NCI-H2107 treated with DMSO at 0.1 percent for 48 hours (cell line): ENCODE data around the gene PIK3R5.

ENCODE experiments used
- DNase-seq: peaks from one replicate; lab custom pipeline; 2025; ENCODE audit not compliant: unreplicated experiment; lab: John Stamatoyannopoulos, UW

Gene PIK3R5

DNA sequence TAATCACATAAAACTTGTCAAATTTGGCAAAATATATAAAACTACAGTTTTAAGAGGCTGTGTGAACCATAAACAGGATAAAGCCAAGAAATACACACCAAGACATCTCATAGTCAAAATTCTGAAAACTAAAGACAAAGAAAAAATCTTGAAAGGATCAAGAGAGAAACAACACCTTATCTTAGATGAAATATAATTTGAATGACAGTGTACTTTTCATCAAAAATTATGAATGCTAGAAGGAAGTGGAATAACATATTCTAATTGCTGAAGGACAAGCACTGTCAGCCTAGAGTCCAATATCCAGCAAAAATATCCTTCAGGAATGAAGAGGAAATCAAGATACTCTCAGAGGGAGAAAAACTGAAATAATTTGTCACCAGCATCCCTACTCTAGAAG lies 37.2 kb downstream of the PIK3R5 start:
- no peak for DNase-seq

DNA sequence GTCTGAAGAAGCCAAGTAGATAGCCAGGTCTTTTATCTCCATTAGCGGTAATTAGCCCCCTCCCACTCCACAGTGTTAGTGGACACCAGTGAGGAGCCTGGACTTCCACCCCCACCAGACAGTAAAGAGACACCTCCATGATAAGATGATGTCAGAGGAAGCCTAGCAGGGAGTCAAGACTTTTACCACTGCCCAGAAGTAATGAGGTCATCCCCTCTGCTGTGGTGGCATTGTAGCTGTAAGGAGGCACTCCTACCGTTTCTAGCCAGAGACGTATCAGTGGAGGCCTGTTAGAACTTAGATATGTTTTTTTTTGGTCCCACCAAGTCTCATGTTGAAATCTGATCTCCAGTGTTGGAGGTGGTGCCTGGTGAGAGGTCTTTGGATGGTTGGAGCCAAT lies 38.1 kb downstream of the PIK3R5 start:
- no peak for DNase-seq

DNA sequence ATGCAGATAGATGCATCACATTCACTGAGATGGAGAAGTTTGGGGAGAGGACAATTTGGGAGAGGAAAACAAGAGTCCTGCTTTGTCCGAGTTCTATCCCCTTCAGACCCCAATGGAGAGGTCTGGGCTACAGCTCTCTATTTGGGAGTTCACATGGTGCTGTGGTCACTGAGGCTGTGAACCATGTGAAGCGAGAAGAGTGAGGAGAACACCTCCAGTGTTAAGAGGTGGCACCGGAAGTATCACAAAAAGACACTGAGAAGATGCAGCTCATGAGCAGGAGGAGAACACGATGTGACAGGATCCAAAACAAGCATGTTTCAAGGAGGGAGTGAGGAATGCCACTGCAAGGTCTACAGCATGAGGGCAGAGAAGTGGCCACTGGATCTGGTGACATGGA lies 39.7 kb downstream of the PIK3R5 start:
- no peak for DNase-seq

DNA sequence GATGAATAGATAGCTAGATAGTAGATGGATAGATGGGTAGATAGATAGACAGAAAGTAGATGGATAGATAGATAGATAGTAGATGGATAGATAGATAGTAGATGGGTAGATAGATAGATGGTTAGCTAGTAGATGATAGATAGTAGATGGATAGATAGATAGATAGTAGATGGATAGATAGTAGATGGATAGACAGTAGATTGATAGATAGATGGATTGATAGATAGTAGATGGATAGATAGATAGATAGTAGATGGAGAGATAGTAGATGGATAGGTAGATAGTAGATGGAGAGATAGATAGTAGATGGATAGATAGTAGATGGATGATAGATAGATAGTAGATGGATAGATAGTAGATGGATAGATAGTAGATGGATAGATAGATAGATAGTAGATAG lies 40.4 kb downstream of the PIK3R5 start:
- no peak for DNase-seq

DNA sequence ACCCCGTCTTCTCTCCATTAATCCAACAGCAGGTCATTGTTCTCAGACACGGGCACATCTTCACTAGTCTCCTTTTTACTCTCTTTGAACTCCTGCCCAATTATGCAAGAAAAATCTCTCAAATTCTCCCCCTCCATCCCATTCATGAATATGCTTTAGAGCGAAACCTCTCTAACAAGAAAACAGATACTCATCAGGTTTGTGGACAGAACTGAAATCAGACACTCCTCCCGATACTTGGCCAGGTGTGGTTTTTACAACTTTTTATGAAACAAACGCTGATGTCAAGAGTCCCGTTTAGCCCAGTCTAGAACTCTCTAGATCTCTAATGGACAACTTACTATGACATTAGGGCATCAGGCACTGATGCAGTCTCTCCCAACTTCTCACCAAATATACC lies 40.9 kb downstream of the PIK3R5 start:
- DNase-seq = no peak

DNA sequence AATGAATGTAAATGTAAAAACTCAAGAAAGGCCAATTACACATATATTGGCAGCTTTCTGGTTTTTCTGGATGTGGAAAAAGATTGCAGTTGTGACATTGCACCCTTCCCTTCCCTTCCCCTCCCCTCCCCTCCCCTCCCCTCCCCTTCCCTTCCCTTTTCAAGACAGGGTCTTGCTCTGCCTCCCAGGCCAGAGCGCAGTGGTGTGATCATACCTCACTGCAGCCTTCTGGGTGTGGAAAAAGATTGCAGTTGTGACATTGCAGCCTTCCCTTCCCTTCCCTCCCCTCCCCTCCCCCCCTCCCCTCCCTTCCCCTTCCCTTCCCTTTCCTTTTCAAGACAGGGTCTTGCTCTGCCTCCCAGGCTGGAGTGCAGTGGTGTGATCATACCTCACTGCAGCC lies 41.7 kb downstream of the PIK3R5 start:
- no peak for DNase-seq

DNA sequence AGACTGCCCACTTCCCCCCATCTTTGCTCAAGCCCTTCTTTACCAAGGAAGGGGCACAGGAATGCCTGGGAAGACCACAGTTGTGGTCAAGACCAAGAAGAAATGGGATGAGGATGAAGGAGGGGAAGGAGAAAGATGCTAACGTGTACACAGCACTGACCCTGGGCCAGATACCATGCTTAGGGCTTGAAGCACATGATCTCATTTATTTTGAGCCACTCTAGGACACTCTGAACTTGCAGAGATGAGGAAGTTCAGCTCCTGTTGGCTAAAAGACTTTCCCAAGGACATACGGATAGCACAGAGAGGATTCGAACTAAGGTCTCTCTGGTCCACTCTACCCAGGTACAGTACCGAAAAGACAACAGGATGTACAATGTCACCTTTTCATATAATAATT lies 42.6 kb downstream of the PIK3R5 start:
- no peak for DNase-seq

DNA sequence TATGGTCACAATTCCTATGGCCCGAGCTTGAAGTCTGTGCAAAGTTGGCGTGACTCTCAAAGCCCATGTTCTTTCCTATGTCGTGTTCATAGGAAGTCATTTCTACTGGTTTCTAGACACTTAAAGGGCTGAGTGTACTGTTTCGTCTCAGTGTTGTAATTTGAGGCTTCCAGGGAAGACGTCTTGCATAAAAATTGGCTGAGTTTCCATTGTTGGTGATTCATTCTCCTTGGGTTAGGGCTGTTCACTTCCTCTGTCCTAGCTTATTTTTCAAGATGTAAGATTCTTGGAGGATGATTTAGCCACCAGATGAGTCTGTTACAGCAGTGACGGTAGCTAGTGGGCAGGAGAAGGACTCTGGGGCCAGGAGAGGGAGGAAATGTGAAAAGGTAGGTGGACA lies 43.1 kb downstream of the PIK3R5 start:
- DNase-seq = no peak

DNA sequence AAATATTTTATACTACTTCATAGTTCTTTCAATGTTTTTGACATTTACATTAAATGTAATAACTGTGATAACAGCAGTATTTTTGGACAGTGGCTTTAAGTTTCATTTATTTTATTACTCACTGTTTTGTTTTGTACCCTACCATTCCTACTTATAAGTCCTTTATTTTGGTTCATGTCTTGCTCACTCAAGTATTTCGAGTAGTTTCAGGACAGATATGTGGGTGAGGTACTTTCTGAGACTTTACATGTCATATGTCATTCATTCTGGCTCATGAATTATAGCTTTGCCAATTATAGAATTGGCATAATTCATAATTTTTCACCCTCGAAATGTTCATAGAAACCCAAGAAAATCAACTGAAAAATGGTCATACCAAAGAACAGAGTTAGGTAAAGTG lies 44.4 kb downstream of the PIK3R5 start:
- no peak for DNase-seq

DNA sequence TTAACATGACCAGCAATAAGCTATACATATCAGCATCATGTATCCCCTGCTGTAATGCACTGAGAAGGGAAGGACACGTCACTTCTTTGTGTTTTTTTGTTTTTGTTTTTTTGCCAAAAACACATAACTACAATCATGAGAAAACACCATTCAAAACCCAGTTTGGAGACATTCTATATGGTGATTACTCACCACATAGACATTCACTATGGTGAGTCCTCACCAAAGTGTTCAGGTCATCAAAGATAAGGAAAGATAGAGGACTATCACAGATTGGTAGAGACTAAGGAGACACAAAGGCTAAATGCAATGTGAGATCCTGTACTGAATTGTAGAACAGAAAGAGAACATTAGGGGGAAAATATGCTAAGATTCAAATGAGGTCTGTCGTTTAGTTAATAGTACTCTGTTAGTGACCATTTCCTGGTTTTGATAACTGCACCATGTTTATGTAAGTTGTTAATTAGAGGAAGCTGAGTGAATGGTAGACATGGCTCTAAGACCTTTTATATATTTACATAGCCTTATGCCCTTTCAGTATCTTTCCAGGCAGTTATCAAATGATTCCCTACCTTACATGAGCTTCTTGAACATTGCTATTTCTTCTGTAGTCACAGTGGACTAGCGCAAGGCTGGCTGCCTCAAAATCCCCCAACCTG lies 46.6 kb downstream of the PIK3R5 start:
- DNase-seq = no peak

DNA sequence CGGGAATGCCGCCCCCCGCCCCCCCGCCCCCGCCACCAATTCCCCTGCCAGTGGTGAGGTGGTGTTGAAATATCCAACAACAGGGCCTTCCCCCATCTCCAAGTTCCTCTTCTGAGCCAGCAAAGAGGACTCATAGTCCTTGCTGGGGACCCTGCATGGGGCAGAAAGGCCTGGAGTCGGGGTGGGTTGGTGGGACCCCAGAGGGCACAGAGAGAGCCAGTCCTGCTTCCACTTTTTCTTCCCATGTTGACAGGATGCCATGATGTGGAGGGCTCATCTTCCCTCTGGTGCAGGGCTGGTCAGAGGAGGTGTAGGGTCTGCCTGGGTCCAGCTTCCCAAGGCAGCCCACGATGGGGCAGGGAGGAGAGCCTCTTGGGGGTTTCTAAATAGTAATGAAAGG lies 49.0 kb downstream of the PIK3R5 start:
- no peak for DNase-seq

DNA sequence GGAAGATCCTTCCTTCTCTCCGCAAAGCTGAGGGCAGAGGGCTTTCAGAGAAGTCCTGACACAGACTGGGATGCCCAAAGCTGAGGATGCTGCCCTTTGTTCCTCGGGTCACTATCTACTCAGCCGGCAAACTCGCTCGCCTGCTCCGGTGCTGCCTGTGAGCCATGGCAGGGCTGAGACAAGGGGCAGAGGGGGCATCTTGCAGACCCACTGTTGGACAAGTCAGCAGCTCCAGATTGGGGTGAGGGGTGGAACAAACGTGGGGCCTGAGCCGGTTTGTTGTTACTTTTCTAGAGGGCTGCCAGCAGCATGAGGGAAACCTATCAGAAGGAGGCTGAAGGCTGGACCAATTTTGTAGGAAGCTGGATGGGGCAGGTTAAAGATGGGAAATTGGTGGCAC lies 51.0 kb downstream of the PIK3R5 start:
- DNase-seq = no peak

DNA sequence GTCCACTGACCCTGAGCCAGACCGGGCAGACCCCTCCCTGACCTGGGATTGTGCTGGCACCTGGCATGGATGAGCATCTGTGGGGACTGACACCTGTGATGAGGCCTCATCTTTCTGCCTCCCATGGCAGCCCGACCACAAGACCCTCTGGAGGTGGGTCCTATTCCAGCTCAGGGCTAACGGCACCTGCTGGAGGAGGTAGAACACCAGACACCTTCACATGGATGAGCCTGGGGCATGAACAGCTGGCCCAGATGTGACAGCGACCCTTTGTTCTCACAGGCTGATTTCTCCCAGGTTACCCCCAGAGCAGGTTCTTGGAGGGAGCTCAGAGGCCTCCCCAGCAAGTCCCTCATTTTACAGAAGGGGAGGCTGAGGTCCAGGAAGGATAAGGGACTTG lies 51.6 kb downstream of the PIK3R5 start:
- no peak for DNase-seq

DNA sequence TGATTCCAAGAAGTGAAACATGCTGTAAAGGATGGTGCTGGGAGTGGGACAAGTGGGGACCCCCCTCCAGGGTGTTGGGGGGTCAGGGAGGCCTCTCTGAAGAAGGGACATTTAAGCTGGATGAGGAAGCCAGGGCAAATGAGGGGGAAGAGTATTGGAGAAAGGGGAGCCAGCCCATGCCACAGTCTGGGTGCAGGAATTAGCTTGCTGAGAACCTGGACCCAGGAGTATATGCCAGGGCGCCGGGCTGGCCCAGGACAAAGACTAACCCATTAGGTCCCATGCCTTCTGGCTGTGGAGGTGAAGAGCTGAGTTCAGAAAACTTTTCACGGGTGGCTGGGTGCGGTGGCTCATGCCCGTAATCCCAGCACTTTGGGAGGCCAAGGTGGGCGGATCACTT lies 52.4 kb downstream of the PIK3R5 start:
- no peak for DNase-seq

DNA sequence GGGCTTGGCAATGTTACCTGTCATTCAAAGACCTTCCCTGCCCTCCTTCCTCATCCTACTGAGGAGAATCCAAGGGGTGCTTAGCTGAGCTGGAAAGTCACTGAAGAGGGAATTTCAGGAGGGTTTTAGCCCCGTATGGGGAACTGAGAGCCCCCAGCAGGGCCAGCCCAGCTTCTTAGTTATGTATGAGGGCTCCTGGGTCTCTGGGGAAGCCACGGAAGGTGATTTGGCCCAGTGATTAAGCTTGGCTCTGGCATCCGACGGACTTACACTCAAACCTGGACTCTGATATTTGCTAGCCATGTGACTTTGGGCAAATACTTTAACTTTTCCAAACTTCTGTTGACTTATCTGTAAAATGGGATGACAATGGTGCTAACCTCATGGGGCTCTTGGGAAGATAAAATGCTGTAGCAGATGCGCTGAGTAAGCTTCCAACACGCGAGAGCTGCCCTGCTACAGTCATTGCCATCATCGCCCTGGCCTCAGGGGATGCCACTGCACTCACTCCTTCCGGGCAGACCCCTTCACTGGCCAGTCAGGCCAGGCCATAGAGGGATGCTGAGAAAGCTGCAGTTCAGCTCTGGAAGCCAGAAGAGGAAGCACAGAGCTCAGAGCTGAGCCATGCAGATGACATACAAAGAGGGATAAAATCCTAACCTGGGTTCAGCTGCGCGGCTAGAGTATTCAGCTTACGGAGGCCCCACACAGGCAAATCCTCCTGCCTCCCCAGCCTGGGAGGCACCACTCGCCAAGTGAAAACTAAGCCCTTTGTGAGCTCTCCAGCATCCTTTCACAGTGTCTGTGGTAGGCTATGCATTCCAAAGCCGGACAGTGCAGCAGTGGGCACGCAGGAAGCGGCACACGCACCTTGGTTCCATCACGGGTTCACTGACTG lies 53.2 kb downstream of the PIK3R5 start:
- no peak for DNase-seq

DNA sequence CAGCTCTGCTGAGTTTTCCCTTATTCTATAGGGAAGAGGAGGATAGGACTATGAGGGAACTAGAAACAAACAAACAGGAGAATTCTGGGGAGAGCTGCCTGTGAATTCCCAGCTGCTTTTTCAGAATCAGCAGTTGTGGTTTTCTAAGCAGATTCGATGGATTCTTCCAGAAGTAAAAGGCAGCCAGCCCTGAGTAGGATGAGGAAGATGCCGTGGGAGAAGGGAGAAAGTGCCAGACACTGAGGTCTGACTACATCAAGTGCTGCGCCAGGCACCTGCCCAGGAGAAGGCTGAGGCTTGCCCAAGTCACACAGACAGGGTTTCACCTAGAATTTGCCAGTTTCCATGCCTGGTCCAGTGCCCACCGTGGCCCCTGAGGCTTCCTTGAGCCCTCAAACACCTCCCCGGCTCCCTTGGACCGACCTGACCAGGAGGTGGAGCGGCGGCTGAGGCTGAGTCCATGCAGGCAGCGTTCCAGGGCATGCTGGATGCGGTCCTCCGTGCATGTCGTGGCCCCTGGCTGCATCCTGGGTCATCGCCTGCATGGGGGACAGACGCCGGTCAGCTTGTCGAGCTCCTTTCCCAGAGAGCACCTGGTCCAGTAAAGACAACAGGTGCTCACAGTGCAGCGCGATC lies 54.4 kb downstream of the PIK3R5 start:
- DNase-seq = no peak

DNA sequence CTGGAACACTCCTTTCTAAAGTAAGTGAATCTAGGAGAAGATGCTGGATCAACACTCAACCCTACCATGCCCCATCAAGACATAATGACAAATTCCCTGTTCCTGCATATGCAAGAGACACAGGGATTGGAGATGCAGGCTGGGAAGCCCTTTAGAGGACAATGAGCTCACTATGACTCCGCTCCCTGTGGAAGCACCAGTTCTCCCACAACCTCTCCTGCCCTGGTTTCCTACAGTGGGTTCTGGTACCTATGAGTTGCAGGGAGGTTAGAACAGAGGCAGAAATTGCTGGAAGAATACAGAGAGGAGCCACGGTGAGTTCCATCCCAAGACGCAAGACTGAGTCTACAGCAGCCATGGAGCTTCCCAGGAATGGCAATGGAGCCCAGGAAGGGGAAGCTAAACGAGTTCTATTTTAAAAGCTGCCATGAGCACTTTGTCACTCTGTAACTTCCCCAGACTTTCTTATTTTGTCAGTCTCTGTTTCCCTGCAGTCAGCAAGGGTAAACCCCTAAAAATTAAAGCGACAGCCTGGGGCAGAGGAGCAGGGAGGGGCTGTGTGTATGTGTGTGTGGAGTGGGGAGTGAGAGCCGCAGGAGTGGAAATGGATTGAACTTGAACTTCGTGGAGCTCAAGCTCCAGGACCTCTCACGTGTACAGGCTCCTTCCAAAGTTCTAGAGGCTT lies 55.8 kb downstream of the PIK3R5 start:
- DNase-seq = no peak

DNA sequence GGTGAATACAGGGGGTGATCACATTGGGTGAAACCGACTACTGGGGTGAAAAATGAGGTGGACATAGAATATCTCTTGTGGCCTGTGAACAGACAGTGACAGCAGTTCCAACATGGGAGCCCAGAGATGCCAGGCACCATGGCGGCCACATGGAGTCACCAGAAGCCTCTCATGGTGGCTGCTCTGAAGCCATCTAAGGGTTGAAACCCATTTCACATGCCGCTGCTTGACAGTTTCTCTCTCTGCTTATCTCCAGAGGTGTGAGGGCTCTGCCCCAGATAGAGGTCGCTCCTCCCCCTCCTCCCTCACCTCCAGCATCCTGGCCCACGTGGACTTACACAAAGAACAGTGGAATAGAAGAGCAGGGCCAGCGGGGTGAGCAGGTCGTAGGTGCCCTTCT lies 60.2 kb downstream of the PIK3R5 start:
- no peak for DNase-seq

DNA sequence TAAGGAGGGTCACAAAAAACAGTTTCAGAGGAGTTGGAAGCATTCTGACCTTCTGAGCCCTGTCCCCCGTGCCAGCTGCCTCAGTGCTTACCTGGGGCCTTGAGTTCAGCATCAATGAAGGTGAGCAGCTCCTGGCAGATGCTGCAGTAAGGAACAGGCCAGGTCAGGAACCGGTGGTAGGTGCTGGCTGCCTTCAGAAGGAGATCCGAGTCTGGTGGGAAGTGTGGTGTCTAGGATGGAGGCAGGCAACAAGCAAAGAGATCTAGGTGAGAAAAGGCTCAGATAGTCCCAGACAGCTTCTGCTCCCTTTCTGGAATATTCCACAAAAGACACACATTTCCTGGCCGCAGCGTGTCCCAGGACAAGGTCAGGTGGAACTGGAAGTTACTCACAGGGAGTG lies 60.8 kb downstream of the PIK3R5 start:
- DNase-seq = no peak

DNA sequence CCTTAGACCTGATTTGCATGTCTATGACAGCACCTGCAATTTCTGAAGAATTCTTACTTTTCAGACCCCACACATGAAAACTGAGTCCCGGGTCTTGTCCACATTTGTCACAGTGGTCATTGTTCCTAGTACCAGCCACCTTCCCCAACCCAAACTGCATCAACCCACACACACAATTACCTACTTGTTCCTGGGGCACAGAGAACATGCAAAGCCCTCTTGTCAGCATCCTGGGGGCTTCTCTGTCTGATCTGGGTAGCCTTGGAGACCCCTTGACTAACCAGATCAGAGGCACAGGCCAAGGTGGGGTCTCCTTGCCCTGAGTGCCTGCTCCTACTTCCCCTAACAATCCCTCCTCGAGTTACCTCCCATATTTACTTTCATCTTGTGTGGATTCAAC lies 61.3 kb downstream of the PIK3R5 start:
- no peak for DNase-seq
